ES-I3 (cell line): ENCODE results near the gene GDF15.
A peak's percentile ranks its signal among the peaks of the same experiment; 100 is the strongest.

Source experiments
- H3K36me3 ChIP-seq: 2 replicates; pipeline ENCODE4 v1.6.1; 2013; ENCODE audit warnings: mild to moderate bottlenecking, low read length, control low read depth, moderate library complexity; ENCODE audit not compliant: insufficient read depth
- H3K4me1 ChIP-seq: 2 replicates; pipeline ENCODE4 v1.6.1; 2013; ENCODE audit warnings: mild to moderate bottlenecking, control low read depth, low read length; ENCODE audit not compliant: insufficient read depth
- H3K9ac ChIP-seq: 2 replicates; pipeline ENCODE4 v1.6.1; 2013; ENCODE audit warnings: low read depth, mild to moderate bottlenecking, low read length, moderate library complexity
- H3K9me3 ChIP-seq: 2 replicates; pipeline ENCODE4 v1.6.1; 2013; ENCODE audit warnings: mild to moderate bottlenecking, low read length, moderate library complexity; ENCODE audit not compliant: control insufficient read depth, insufficient read depth

Gene GDF15

DNA sequence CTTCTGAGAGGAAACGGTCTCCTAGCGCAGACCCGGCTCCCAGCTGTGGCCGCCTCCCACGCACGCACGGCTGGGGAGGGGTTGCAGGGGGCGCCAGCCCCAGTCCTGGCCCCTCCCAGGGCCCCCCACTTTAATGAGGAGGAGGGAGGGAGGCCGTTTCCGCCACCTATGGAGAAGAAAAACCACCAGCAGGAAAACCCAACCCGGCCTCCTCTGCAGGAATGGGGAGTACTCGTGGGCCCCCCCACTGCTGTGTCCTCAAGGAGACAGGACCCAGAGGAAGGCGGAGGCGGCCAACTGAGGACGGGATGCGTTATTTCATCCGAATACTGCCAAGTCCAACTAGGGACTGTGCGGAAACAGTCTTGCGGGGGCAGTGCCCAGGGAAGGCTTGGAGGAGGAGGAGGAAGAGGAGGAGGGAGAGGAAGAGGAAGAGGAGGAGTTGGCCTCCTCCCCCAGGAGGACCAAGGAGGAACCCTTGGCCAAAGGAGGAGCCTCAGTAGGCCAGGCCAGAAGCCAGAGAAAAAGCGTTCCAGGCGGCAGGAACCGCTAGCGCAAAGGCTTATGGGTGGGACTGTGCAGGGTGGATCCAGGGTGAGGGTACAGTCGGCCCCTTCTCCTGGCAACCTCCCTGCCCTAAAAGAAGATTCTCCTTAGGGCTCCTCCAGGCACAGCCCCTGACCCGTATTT lies 29.4 kb downstream of the GDF15 start:
- peaks cover 25% of the 10 kb centered on the region for H3K4me1 ChIP-seq
- no peaks in the 10 kb centered on the region for H3K9me3 ChIP-seq
- H3K9ac ChIP-seq = no peak overlapping the region
- no peaks in the 10 kb centered on the region for H3K36me3 ChIP-seq

GRCh38 chr19:18416778-18417249 lies 30.9 kb downstream of the GDF15 start:
- Histone ChIP-seq H3K36me3 (no peaks in the 10 kb centered on the region), H3K9me3 (no peaks in the 10 kb centered on the region), H3K9ac (peak overlapping the region; percentile 70; the same call in 1 of the 2 replicates), H3K4me1 (peaks cover 25% of the 10 kb centered on the region)

DNA sequence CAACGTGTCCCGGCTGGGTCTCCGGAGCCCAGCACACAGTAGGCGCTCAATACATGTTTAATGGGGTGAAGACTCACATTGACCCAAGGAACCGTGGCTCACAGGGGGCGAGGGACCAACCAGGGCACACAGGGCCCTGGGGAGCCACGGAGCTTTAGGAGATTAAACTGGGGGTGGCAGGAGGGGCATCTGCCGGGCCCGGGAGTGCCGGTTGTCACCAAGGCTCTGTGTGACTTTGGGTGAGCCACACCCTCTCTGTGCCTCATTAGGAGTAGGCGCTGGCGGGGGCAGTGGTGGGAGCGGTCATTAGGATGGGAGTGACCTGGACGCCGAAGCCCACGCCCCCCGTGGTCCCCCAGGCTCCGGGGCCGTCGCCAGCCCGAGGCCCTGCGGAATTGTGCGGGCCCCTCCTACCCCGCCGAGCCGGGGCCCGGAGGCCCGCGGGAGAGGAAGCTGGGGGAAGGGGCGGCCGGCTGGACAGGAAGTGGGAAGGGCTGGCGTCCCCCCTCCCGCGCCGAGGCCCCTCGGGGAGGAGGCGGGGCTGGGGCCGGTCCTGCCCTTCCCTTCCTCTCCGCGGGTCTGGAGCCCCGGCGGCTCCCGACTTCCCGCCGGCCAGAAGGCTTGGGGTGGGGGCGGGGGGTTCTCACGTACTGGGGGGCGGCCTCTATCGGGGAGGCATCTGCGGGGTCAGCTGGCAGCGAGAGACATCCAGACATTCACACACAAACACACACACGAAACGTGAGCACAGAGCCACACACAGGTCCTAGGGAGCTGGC lies 31.5 kb downstream of the GDF15 start:
- no peaks in the 10 kb centered on the region for H3K36me3 ChIP-seq
- no peaks in the 10 kb centered on the region for H3K9me3 ChIP-seq
- H3K9ac ChIP-seq = peak overlapping the region; percentile 70
- peaks cover 25% of the 10 kb centered on the region for H3K4me1 ChIP-seq

DNA sequence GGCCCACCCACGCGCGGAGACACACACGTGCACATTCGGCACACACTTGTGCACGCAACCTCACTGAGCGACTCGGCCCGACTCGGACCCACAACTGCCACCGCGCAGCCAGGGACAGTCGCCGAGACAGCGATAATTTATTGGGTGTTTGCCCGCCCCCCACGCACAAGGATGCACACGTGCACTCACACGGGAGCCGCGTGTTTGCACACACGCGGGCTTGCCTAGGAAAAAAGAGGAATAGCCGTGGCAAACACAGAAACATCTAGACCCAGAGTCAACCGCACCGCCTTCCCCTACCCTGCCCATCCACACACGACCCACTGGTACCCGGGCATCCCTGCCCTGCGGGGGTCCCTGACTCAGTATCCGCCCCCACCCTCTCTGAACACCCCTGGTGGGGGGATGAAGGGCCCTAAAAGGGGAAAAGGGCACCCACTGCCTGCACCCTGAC lies 32.1 kb downstream of the GDF15 start:
- Histone ChIP-seq H3K9ac (peak overlapping the region; percentile 70; the same call in 1 of the 2 replicates), H3K9me3 (no peaks in the 10 kb centered on the region), H3K36me3 (no peaks in the 10 kb centered on the region), H3K4me1 (peaks cover 25% of the 10 kb centered on the region)

- Histone ChIP-seq H3K9me3 (no peaks in the 10 kb centered on the region), H3K36me3 (no peaks in the 10 kb centered on the region), H3K9ac (peak overlapping the region; percentile 70; the same call in 1 of the 2 replicates), H3K4me1 (peaks cover 25% of the 10 kb centered on the region)
Measured at GRCh38 chr19:18418483-18419194, 32.7 kb downstream of the GDF15 start.

DNA sequence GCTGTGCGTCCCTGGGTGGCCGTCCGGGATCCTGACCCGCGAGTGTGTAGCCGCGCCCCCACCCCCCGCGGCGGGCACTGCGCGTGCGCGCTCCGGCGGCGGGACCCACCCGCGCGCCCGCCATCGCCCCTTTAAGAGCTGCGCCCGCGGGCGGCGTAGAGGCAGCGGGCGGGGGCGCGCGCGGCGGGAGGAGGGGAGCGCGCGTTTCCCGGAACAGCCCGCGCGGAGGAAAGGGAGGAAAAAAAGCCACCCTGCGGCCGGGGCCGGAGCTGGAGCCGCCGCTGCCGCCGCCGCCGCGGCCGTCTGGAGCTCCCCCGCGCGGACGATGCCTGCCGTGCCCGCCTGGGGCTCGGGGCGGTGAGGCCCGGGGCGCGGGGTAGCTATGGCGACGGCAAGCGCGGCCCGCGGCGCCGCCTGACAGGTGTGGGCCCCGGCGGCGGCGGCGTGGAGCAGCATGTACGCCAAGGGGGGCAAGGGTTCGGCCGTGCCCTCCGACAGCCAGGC lies 33.3 kb downstream of the GDF15 start, which contains the start of gene SSBP4:
Gene SSBP4, plus strand, starts transcription at position 204 of the 504 bp plus-strand sequence. Its CDS starts 251 bp downstream, at position 455.
- Histone ChIP-seq H3K4me1 (peaks cover 25% of the 10 kb centered on the region), H3K9me3 (no peaks in the 10 kb centered on the region), H3K9ac (peak within 1 kb of the TSS; percentile 70), H3K36me3 (no peaks in the 10 kb centered on the region)

GRCh38 chr19:18419699-18420460 lies 33.9 kb downstream of the GDF15 start:
- Histone ChIP-seq H3K36me3 (no peaks in the 10 kb centered on the region), H3K9ac (peak overlapping the region; percentile 32), H3K4me1 (peaks cover 19% of the 10 kb centered on the region), H3K9me3 (no peaks in the 10 kb centered on the region)

- H3K9me3 ChIP-seq = no peaks in the 10 kb centered on the region
- no peak overlapping the region for H3K9ac ChIP-seq
- H3K4me1 ChIP-seq = peaks cover 16% of the 10 kb centered on the region; the same call in 1 of the 2 replicates
- H3K36me3 ChIP-seq = no peaks in the 10 kb centered on the region
Measured at GRCh38 chr19:18420930-18421329, 35.0 kb downstream of the GDF15 start.

GRCh38 chr19:18421371-18421959 lies 35.5 kb downstream of the GDF15 start:
- H3K36me3 ChIP-seq = no peaks in the 10 kb centered on the region
- H3K9ac ChIP-seq = no peak overlapping the region
- no peaks in the 10 kb centered on the region for H3K9me3 ChIP-seq
- H3K4me1 ChIP-seq = peaks cover 12% of the 10 kb centered on the region; the same call in 1 of the 2 replicates

GRCh38 chr19:18422530-18423191 lies 36.7 kb downstream of the GDF15 start:
- no peaks in the 10 kb centered on the region for H3K9me3 ChIP-seq
- no peak overlapping the region for H3K9ac ChIP-seq
- peaks cover 12% of the 10 kb centered on the region; the same call in 1 of the 2 replicates for H3K4me1 ChIP-seq
- no peaks in the 10 kb centered on the region for H3K36me3 ChIP-seq

GRCh38 chr19:18423258-18424020 lies 37.5 kb downstream of the GDF15 start:
- Histone ChIP-seq H3K9ac (no peak overlapping the region), H3K36me3 (no peaks in the 10 kb centered on the region), H3K4me1 (peaks cover 6% of the 10 kb centered on the region; the same call in 1 of the 2 replicates), H3K9me3 (no peaks in the 10 kb centered on the region)

GRCh38 chr19:18424122-18424889 lies 38.3 kb downstream of the GDF15 start:
- no peaks in the 10 kb centered on the region for H3K36me3 ChIP-seq
- no peak overlapping the region for H3K9ac ChIP-seq
- H3K9me3 ChIP-seq = no peaks in the 10 kb centered on the region
- peaks cover 6% of the 10 kb centered on the region; the same call in 1 of the 2 replicates for H3K4me1 ChIP-seq
